Amniotic stem cell (primary cell): Measurements from ENCODE around the gene TNFRSF12A.

Source experiments
- DNase-seq: peaks from one replicate; lab custom pipeline; 2025; lab: John Stamatoyannopoulos, UW

TNFRSF12A gene

GRCh38 chr16:3020247-3020603 is at the start of gene TNFRSF12A:
Gene TNFRSF12A, plus strand, starts transcription at chr16:3020368. Its CDS starts 30 bp downstream, at chr16:3020398.
- peak; percentile 56 for DNase-seq

- no peak for DNase-seq
Observed at GRCh38 chr16:2970563-2970962, 49.6 kb upstream of the TNFRSF12A start.

- DNase-seq, result no peak
Observed at GRCh38 chr16:2971134-2971984, 48.8 kb upstream of the TNFRSF12A start.

GRCh38 chr16:2971985-2972784 is 48.0 kb upstream of the TNFRSF12A start:
- DNase-seq, result no peak

- DNase-seq, result no peak
Observed at GRCh38 chr16:2973093-2973492, 47.1 kb upstream of the TNFRSF12A start.

- no peak for DNase-seq
Observed at GRCh38 chr16:2973605-2974318, 46.4 kb upstream of the TNFRSF12A start.

GRCh38 chr16:2974319-2975056 is 45.7 kb upstream of the TNFRSF12A start:
- no peak for DNase-seq

- no peak for DNase-seq
Observed at GRCh38 chr16:2975161-2975795, 44.9 kb upstream of the TNFRSF12A start.

- no peak for DNase-seq
Observed at GRCh38 chr16:2976201-2976600, 44.0 kb upstream of the TNFRSF12A start.

- DNase-seq, result no peak
Observed at GRCh38 chr16:2976673-2977072, 43.5 kb upstream of the TNFRSF12A start.

GRCh38 chr16:2977440-2977839 is 42.7 kb upstream of the TNFRSF12A start:
- no peak for DNase-seq

GRCh38 chr16:2979669-2980226 is 40.4 kb upstream of the TNFRSF12A start:
- no peak for DNase-seq

GRCh38 chr16:2980227-2981176 is 39.7 kb upstream of the TNFRSF12A start, which contains the start of gene PKMYT1:
Gene PKMYT1, minus strand, starts transcription at chr16:2980446. Its CDS starts 789 bp downstream, at chr16:2979657.
- peak; percentile 80 for DNase-seq

GRCh38 chr16:2981177-2981898 is 38.8 kb upstream of the TNFRSF12A start:
- DNase-seq, result no peak

GRCh38 chr16:2981899-2982250 is 38.3 kb upstream of the TNFRSF12A start:
- DNase-seq, result no peak

- DNase-seq, result no peak
Observed at GRCh38 chr16:2982402-2982801, 37.8 kb upstream of the TNFRSF12A start.

- DNase-seq, result peak; percentile 73
Observed at GRCh38 chr16:2983706-2984136, 36.4 kb upstream of the TNFRSF12A start.

GRCh38 chr16:2985462-2985861 is 34.7 kb upstream of the TNFRSF12A start:
- DNase-seq, result no peak

GRCh38 chr16:2985893-2986355 is 34.2 kb upstream of the TNFRSF12A start:
- no peak for DNase-seq
